Ovary (tissue), 9 donors: ENCODE data around the gene FOXK2. TPM values are rescaled to one million over a fixed set of nuclear protein-coding genes. Genes with fewer than 3 reads are reported as not detected.
A peak's percentile ranks its signal among the peaks of the same experiment; 100 is the strongest.

Experiments used
- DNase-seq, 5 donors: peaks; one replicate each; pipeline ENCODE4 v3.0.0-alpha.2; 2019 to 2020
- H3K27ac ChIP-seq, 2 donors: fragments of 200-600 bp; one replicate each; pipeline versions ENCODE4 v1.5.1 to v1.8.0; 2019 to 2022
- H3K27me3 ChIP-seq: fragments of 200-600 bp; one replicate; pipeline ENCODE4 v1.8.0; 2022
- H3K36me3 ChIP-seq: fragments of 200-600 bp; sonication (generic); one replicate; pipeline ENCODE4 v1.5.1; 2019
- H3K4me1 ChIP-seq: one replicate; pipeline ENCODE4 v1.8.1; 2013; ENCODE audit warnings: mild to moderate bottlenecking, moderate library complexity; ENCODE audit not compliant: insufficient read depth
- H3K4me3 ChIP-seq: fragments of 200-600 bp; sonication (generic); one replicate; pipeline ENCODE4 v1.5.1; 2017
- H3K9me3 ChIP-seq, 2 donors: fragments of 200-600 bp in 1 of 2; sonication (generic) in 1 of 2; one replicate each; pipeline versions ENCODE4 v1.5.1 to v1.8.1; 2013 to 2019; ENCODE audit warnings: mild to moderate bottlenecking in 1 of 2, moderate library complexity in 1 of 2
- EP300 ChIP-seq: sonication (generic); formaldehyde crosslinking; IDR thresholded peaks from one replicate; pipeline ENCODE4 v1.6.1; 2017; ENCODE audit warnings: antibody characterized with exemption
- POLR2A ChIP-seq: fragments of 450-650 bp; IDR thresholded peaks from one replicate; pipeline ENCODE4 v1.6.1; 2017; ENCODE audit warnings: antibody characterized with exemption, mild to moderate bottlenecking, moderate library complexity
- WGBS, 3 donors: extraction: QIAGEN DNeasy Blood & Tissue Kit in 1 of 3; methylation state at CpG; one replicate each; pipeline versions ENCODE4 v1.1.5 to v1.1.7; 2013 to 2017; 5-methylcytosine and 5-hydroxymethylcytosine counted together
- intact Hi-C, 4 donors: fragments of 100-400 bp; cut with DNase I; formaldehyde crosslinking; loops; one replicate each; pipeline versions ENCODE4 v1.11.0 to v1.15.1; 2022 to 2023
- polyA plus RNA-seq, 2 donors: library from polyadenylated mRNA; stranded (reverse); fragments of 200-250 nt in 1 of 2; fragments of 350-450 nt in 1 of 2; fragmentation: Illumina TruSeq in 1 of 2; extraction: RNeasy Lipid Tissue Mini Kit (QIAGEN cat#74804) in 1 of 2; gene quantifications; one replicate each; pipeline ENCODE4 v1.2.3, GENCODE V29; 2013 to 2014
- total RNA-seq, 7 donors: library from RNA; depleted of rRNA in 2 of 7; stranded (reverse); fragments of >200 nt in 2 of 7; fragmentation: NEBNext Ultra II Directional in 3 of 7; extraction: Animal tissue kit (Norgen Biotek cat#: 25700) in 3 of 7; gene quantifications; one replicate each; pipeline versions ENCODE4 v1.1.0 to v1.2.4, GENCODE V29; 2016 to 2023
- TF ChIP-seq, protein P1 (sequence below), 3 donors: fragments of 450-650 bp in 2 of 3; fragments of 200-600 bp in 1 of 3; IDR thresholded peaks; one replicate each; pipeline versions ENCODE4 v1.5.1 to v1.8.0; 2016 to 2022; ENCODE audit warnings: antibody characterized with exemption in 3 of 3, mild to moderate bottlenecking in 1 of 3
- donor health status: DM: no; HTN: no; CAD: no; lungs with moderate emphysema.
- donor health status: DM: no; HTN: no; CAD: no.
- donor health status: Bipolar disorder and iron deficiency.
- donor health status: DM: yes; HTN: yes; CAD: no.
- donor health status: DM: no; HTN: no; CAD: no.
- donor health status: DM: yes; HTN: yes; CAD: no.

The FOXK2 gene
- total and polyA plus RNA-seq, 9 donors = 19.1 to 67.6 (median 43.0) TPM

DNA sequence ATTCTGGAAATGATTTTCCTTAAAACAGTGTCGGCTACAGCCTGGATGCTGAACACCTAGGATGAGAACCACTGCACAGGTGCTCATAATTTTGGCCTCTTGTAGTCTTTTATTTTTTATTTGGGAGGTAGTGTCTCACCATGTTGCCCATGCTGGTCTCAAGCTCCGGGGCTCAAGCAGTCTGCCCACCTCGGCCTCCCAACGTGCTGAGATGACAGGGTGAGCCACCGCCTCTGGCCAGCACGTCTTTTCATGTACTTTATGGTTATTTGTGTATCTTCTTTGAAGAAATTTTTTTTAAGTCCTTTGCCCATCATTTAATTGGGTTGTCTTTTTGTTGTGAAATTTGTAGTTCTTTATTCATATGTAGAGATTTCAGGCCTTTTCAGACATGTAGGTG is 70.7 kb downstream of the FOXK2 start:
- H3K27me3 ChIP-seq = no peaks in the 10 kb centered on the region
- intact Hi-C loops = no loop called here
- no peak overlapping the region for H3K4me3 ChIP-seq
- TF ChIP-seq, protein P1, sequence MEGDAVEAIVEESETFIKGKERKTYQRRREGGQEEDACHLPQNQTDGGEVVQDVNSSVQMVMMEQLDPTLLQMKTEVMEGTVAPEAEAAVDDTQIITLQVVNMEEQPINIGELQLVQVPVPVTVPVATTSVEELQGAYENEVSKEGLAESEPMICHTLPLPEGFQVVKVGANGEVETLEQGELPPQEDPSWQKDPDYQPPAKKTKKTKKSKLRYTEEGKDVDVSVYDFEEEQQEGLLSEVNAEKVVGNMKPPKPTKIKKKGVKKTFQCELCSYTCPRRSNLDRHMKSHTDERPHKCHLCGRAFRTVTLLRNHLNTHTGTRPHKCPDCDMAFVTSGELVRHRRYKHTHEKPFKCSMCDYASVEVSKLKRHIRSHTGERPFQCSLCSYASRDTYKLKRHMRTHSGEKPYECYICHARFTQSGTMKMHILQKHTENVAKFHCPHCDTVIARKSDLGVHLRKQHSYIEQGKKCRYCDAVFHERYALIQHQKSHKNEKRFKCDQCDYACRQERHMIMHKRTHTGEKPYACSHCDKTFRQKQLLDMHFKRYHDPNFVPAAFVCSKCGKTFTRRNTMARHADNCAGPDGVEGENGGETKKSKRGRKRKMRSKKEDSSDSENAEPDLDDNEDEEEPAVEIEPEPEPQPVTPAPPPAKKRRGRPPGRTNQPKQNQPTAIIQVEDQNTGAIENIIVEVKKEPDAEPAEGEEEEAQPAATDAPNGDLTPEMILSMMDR (IDR thresholded peaks at IDR 0.05) = no peak
- TF ChIP-seq EP300 (no peak), POLR2A (no peak)
- H3K9me3 ChIP-seq = no peaks in the 10 kb centered on the region
- H3K4me1 ChIP-seq = peaks cover 2% of the 10 kb centered on the region
- no peaks in the 10 kb centered on the region for H3K36me3 ChIP-seq
- WGBS, 3 donors = 81 to 83% (median 81%) methylated on average over 6 of the region's 6 CpGs
- H3K27ac ChIP-seq = no peak overlapping the region
- DNase-seq = no peak

DNA sequence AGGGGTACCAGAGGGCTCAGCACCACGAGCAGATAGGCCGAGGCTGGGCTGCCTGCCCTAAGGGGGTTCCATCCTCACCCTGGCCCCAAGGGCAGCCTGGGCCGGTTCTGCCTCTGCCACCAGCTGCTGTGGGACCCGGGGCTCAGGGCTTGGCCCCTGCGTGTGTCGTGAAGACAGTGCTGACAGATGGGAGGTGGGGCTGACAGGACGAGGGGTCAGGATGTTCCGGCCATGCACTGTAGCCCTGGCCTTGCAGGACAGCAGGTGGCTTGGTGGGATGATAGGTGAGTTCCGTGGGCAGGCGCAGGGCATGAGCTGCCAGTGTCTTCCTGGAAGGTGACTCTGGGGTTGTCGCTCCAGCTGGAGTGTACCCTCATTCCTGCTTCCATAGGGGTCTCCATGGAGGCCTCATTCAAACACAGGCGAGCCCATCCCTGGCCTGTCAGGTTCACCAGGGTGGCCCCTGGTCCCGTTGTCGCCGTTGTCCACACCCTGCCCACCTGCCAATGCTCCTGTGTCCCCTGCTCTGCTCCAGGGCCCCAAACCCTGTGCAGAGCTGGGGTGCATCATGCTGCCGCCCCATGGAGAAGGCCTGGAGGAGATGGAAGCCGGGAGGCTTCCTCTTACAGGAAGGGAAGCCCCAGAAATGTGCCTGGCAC is 71.5 kb downstream of the FOXK2 start:
- intact Hi-C loops = no loop called here
- peak overlapping the region in 1 of 2 donors; percentile 43 for H3K27ac ChIP-seq
- H3K4me1 ChIP-seq = peaks cover 2% of the 10 kb centered on the region
- no peak overlapping the region for H3K4me3 ChIP-seq
- H3K36me3 ChIP-seq = no peaks in the 10 kb centered on the region
- no peaks in the 10 kb centered on the region for H3K9me3 ChIP-seq
- H3K27me3 ChIP-seq = no peaks in the 10 kb centered on the region
- DNase-seq = no peak
- 71 to 72% (median 71%) methylated on average over 17 of the region's 17 CpGs for WGBS, 3 donors
- TF ChIP-seq EP300 (no peak), POLR2A (no peak)
- TF ChIP-seq, protein P1 (IDR thresholded peaks at IDR 0.05) = no peak

DNA sequence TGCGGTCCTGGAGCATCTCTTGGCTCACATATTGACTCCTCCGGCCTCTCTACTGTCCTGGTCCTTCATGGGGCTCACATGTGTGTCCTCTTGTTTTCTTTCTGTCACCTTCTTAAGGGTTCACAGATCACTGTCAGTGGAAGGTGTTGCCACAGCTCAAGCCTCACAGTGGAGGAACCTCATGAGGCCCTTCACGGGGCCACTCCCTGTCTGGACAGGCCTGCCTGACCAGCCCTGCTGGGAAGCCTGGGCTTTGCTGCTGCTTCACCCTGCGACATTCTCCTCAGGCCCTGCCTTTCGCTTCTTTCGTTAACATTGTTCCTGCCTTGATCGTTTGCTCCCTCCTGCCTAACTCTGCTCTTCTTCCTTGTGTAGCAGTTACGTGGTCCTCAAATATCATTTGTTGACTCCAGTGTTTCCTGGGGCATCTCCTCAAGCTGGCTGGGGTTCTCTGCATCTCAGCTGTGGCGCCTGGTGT is 72.8 kb downstream of the FOXK2 start:
- DNase-seq = peak in 1 of 5 donors; percentile 34
- H3K9me3 ChIP-seq = no peaks in the 10 kb centered on the region
- H3K36me3 ChIP-seq = no peaks in the 10 kb centered on the region
- H3K27ac ChIP-seq = peak overlapping the region; percentile 90 to 91
- H3K4me3 ChIP-seq = peak overlapping the region; percentile 54
- intact Hi-C loops = no loop called here
- peaks cover 2% of the 10 kb centered on the region for H3K4me1 ChIP-seq
- WGBS, 3 donors = 52 to 63% (median 53%) methylated on average over 9 of the region's 9 CpGs
- no peaks in the 10 kb centered on the region for H3K27me3 ChIP-seq
- TF ChIP-seq EP300 = no peak
- TF ChIP-seq POLR2A = no peak
- TF ChIP-seq, protein P1 (IDR thresholded peaks at IDR 0.05) = no peak

DNA sequence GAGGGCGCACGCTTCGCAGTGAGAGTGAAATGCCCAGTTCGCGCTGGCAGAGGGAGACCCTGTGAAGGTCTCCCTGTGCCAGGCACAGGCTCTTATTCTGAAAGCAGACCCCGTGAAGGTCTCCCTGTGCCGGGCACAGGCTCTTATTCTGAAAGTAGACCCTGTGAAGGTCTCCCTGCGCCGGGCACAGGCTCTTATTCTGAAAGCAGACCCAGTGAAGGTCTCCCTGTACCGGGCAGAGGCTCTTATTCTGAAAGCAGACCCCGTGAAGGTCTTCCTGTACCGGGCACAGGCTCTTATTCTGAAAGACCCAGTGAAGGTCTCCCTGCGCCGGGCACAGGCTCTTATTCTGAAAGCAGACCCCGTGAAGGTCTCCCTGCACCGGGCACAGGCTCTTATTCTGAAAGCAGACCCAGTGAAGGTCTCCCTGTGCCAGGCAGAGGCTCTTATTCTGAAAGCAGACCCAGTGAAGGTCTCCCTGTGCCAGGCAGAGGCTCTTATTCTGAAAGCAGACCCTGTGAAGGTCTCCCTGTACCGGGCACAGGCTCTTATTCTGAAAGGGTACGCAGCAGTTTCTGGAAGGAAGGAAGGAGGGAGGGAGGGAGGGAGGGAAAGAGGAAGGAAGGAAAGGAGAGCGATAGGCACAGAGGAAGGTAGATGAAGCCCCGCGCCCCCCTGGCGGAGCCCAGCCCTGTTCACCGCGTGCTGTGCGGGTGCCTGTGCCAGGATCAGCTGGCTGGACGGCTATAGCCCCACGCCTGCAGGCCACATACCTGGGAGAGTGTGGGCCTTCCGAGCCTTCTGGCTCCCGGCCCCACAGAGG is 73.4 kb downstream of the FOXK2 start:
- peak overlapping the region; percentile 90 to 91 for H3K27ac ChIP-seq
- H3K4me1 ChIP-seq = peaks cover 2% of the 10 kb centered on the region
- intact Hi-C loops = no loop called here
- peak overlapping the region; percentile 54 for H3K4me3 ChIP-seq
- 10 to 14% (median 11%) methylated on average over 26 to 29 of the region's 29 CpGs for WGBS, 3 donors
- no peaks in the 10 kb centered on the region for H3K9me3 ChIP-seq
- no peaks in the 10 kb centered on the region for H3K27me3 ChIP-seq
- TF ChIP-seq POLR2A = no peak
- TF ChIP-seq, protein P1 (IDR thresholded peaks at IDR 0.05) = no peak
- TF ChIP-seq EP300 = no peak
- DNase-seq = peak; percentile 74 to 83 (median 81)
- H3K36me3 ChIP-seq = no peaks in the 10 kb centered on the region
